ENCODE measurements around the gene PRKCQ.
"Not testable (repeated sequence)": the region's sequence is repeated elsewhere in the genome, so short reads cannot be mapped to it uniquely, and the experiment has no call there.

PRKCQ gene

GRCh38 chr10:6588082-6588481 is 8.0 kb upstream of the PRKCQ start:
- DNase-seq (ENCODE audit: low read depth, low spot score): no peak
- ChIA-PET CTCF (interaction anchor here (2.0 kb wide), 1 partner anchor 7 kb away, joined by 7 read pairs; no protein-coding TSS in a partner anchor), POLR2A (no interaction called here)
- no peak overlapping the region for H3K4me3 ChIP-seq (ENCODE audit: low read depth, low read length)
- no peak for TF ChIP-seq CTCF (IDR thresholded peaks at IDR 0.05; ENCODE audit: insufficient read depth, low read length, missing control alignments)

- TF ChIP-seq CTCF (IDR thresholded peaks at IDR 0.05; ENCODE audit: insufficient read depth, low read length, missing control alignments): no peak
- DNase-seq (ENCODE audit: low read depth, low spot score): no peak
- CTCF ChIA-PET: no interaction called here
- no peak overlapping the region for H3K4me3 ChIP-seq (ENCODE audit: low read depth, low read length)
- POLR2A ChIA-PET: no interaction called here
These were observed 6.4 kb upstream of the PRKCQ start for GRCh38 chr10:6586501-6586900.

GRCh38 chr10:6583447-6583846 is 3.4 kb upstream of the PRKCQ start:
- POLR2A ChIA-PET: no interaction called here
- no peak for DNase-seq (ENCODE audit: low read depth, low spot score)
- CTCF ChIA-PET: interaction anchor here (1.2 kb wide), 1 partner anchor 833 kb away, joined by 3 read pairs; no protein-coding TSS in a partner anchor

GRCh38 chr10:6582913-6583312 is 2.8 kb upstream of the PRKCQ start:
- DNase-seq (ENCODE audit: low read depth, low spot score); H3K4me3 ChIP-seq (ENCODE audit: low read depth, low read length); POLR2A ChIA-PET: not testable (repeated sequence)
- CTCF ChIA-PET: interaction anchor here (1.2 kb wide), 1 partner anchor 834 kb away, joined by 3 read pairs; no protein-coding TSS in a partner anchor

More at GRCh38 chr10:6583447-6583846, 3.4 kb upstream of the PRKCQ start:
- H3K4me3 ChIP-seq (ENCODE audit: low read depth, low read length): no peak overlapping the region
- TF ChIP-seq CTCF (IDR thresholded peaks at IDR 0.05; ENCODE audit: insufficient read depth, low read length, missing control alignments): no peak

- TF ChIP-seq CTCF (IDR thresholded peaks at IDR 0.05; ENCODE audit: insufficient read depth, low read length, missing control alignments): no peak
- CTCF ChIA-PET: interaction anchor here (1.1 to 2.9 kb wide), 3 partner anchors 13 to 835 kb away, joined by 3 to 11 read pairs (median 8); no protein-coding TSS in a partner anchor
- no peak overlapping the region for H3K4me3 ChIP-seq (ENCODE audit: low read depth, low read length)
- POLR2A ChIA-PET: no interaction called here
- no peak for DNase-seq (ENCODE audit: low read depth, low spot score)
These were observed 2.2 kb upstream of the PRKCQ start for GRCh38 chr10:6582298-6582697.

- ChIA-PET POLR2A (no interaction called here), CTCF (interaction anchor here (1.1 to 2.9 kb wide), 4 partner anchors 12 to 835 kb away, joined by 3 to 11 read pairs (median 6); no protein-coding TSS in a partner anchor)
- TF ChIP-seq CTCF (IDR thresholded peaks at IDR 0.05; ENCODE audit: insufficient read depth, low read length, missing control alignments): no peak
- H3K4me3 ChIP-seq (ENCODE audit: low read depth, low read length): no peak overlapping the region
- no peak for DNase-seq (ENCODE audit: low read depth, low spot score)
These were observed 1.7 kb upstream of the PRKCQ start for GRCh38 chr10:6581778-6582228.

GRCh38 chr10:6581223-6581622 is 1.1 kb upstream of the PRKCQ start:
- H3K4me3 ChIP-seq (ENCODE audit: low read depth, low read length); POLR2A ChIA-PET; DNase-seq (ENCODE audit: low read depth, low spot score): not testable (repeated sequence)
- CTCF ChIA-PET: interaction anchor here (1.0 to 2.9 kb wide), 6 partner anchors 12 to 836 kb away, joined by 3 to 11 read pairs (median 4); no protein-coding TSS in a partner anchor
